HepG2 (cell line): ENCODE data around the gene ANKRD40. TPM values are rescaled to one million over a fixed set of nuclear protein-coding genes. Genes with fewer than 3 reads are reported as not detected.

Source experiments
- ARNT ChIP-seq: fragments of 450-650 bp; IDR thresholded peaks from 2 replicates; pipeline ENCODE4 v1.6.1; 2017
- DNMT1 ChIP-seq: sonication (generic); formaldehyde crosslinking; IDR thresholded peaks from 2 replicates; pipeline ENCODE4 v1.5.1; 2020; ENCODE audit warnings: mild to moderate bottlenecking, missing genetic modification reagents
- MYC ChIP-seq: sonication (generic); formaldehyde crosslinking; IDR thresholded peaks from 2 replicates; pipeline ENCODE4 v1.9.0; 2021; ENCODE audit warnings: missing genetic modification reagents, borderline replicate concordance
- NR2C2 ChIP-seq: sonication (generic); formaldehyde crosslinking; IDR thresholded peaks from 2 replicates; pipeline ENCODE4 v1.4.0; 2020; ENCODE audit warnings: missing genetic modification reagents, mild to moderate bottlenecking, moderate library complexity, borderline replicate concordance
- NR2F1 ChIP-seq, 2 experiments: fragments of 450-650 bp in 1 of 2; formaldehyde crosslinking in 1 of 2; IDR thresholded peaks; 2 replicates each; pipeline versions ENCODE4 v1.5.0 to v1.6.1; 2016 to 2020; ENCODE audit warnings: mild to moderate bottlenecking in 1 of 2, missing compliant biosample characterization in 1 of 2, missing genetic modification reagents in 1 of 2, moderate library complexity in 1 of 2
- RARG ChIP-seq: sonication (generic); formaldehyde crosslinking; IDR thresholded peaks from 2 replicates; pipeline ENCODE4 v1.4.0; 2020; ENCODE audit warnings: low read depth, mild to moderate bottlenecking, missing genetic modification reagents
- SMARCE1 ChIP-seq: fragments of 450-650 bp; IDR thresholded peaks from 2 replicates; pipeline ENCODE4 v1.6.1; 2017; ENCODE audit warnings: borderline replicate concordance
- TCF12 ChIP-seq, 2 experiments: fragments of 450-650 bp in 1 of 2; sonication (generic) in 1 of 2; formaldehyde crosslinking in 1 of 2; IDR thresholded peaks; 2 replicates each; pipeline versions ENCODE4 v1.6.1 to v1.8.0; 2017 to 2022; ENCODE audit warnings: antibody characterized with exemption in 1 of 2, mild to moderate bottlenecking in 1 of 2, missing genetic modification reagents in 1 of 2, moderate library complexity in 1 of 2
- ZNF160 ChIP-seq: sonication (generic); formaldehyde crosslinking; IDR thresholded peaks from 2 replicates; pipeline ENCODE4 v1.8.0; 2022; ENCODE audit warnings: mild to moderate bottlenecking, inconsistent platforms, missing genetic modification reagents
- ZNF17 ChIP-seq: sonication (generic); formaldehyde crosslinking; IDR thresholded peaks from 2 replicates; pipeline ENCODE4 v1.5.0; 2020; ENCODE audit warnings: mild to moderate bottlenecking, missing genetic modification reagents
- ZNF256 ChIP-seq: sonication (generic); formaldehyde crosslinking; conservative IDR thresholded peaks from 2 replicates; pipeline ENCODE4 v1.4.0; 2020; ENCODE audit warnings: missing genetic modification reagents
- ZNF350 ChIP-seq: sonication (generic); formaldehyde crosslinking; IDR thresholded peaks from 2 replicates; pipeline ENCODE4 v1.4.0; 2020; ENCODE audit warnings: mild to moderate bottlenecking, low read depth, missing genetic modification reagents, borderline replicate concordance
- ZNF367 ChIP-seq: sonication (generic); formaldehyde crosslinking; IDR thresholded peaks from 2 replicates; pipeline ENCODE4 v1.4.0; 2020; ENCODE audit warnings: missing genetic modification reagents, borderline replicate concordance
- ZNF431 ChIP-seq: sonication (generic); formaldehyde crosslinking; IDR thresholded peaks from 2 replicates; pipeline ENCODE4 v1.9.0; 2022; ENCODE audit warnings: missing genetic modification reagents, low read depth, mild to moderate bottlenecking, borderline replicate concordance
- ZNF44 ChIP-seq: sonication (generic); formaldehyde crosslinking; IDR thresholded peaks from 2 replicates; pipeline ENCODE4 v1.5.1; 2020; ENCODE audit warnings: mild to moderate bottlenecking, missing genetic modification reagents
- ZNF598 ChIP-seq: sonication (generic); formaldehyde crosslinking; IDR thresholded peaks from 2 replicates; pipeline ENCODE4 v1.5.1; 2020; ENCODE audit warnings: mild to moderate bottlenecking, missing genetic modification reagents, borderline replicate concordance
- polyA plus RNA-seq, 8 experiments: library from polyadenylated mRNA; depleted of rRNA in 3 of 8; stranded (reverse) in 7 of 8; unstranded in 1 of 8; fragments of >200 nt; fragmentation: Illumina TruSeq in 4 of 8; extraction: Trizol in 4 of 8; gene quantifications; 2 replicates each; pipeline versions ENCODE4 v1.2.1 to v1.2.3, GENCODE V29; 2011 to 2016; ENCODE audit warnings: low read depth in 4 of 8, missing spikeins in 1 of 8, mixed read lengths in 1 of 8; ENCODE audit not compliant: insufficient read depth in 1 of 8
- total RNA-seq, 5 experiments: library from RNA; depleted of rRNA; stranded (reverse); fragments of >200 nt; fragmentation: Illumina TruSeq; extraction: Trizol; gene quantifications; 2 replicates each; pipeline ENCODE4 v1.2.3, GENCODE V29; 2016; ENCODE audit warnings: low read depth in 1 of 5
- TF ChIP-seq, protein P1 (sequence below): sonication (generic); formaldehyde crosslinking; IDR thresholded peaks from 2 replicates; pipeline ENCODE4 v1.8.0; 2022; ENCODE audit warnings: missing genetic modification reagents, low read depth, mild to moderate bottlenecking, borderline replicate concordance
- TF ChIP-seq, protein P2 (sequence below): sonication (generic); formaldehyde crosslinking; IDR thresholded peaks from 2 replicates; pipeline ENCODE4 v1.5.1; 2020; ENCODE audit warnings: missing genetic modification reagents, mild to moderate bottlenecking, borderline replicate concordance
- TF ChIP-seq, protein P3 (sequence below): sonication (generic); formaldehyde crosslinking; IDR thresholded peaks from 2 replicates; pipeline ENCODE4 v1.8.0; 2022; ENCODE audit warnings: low read depth, missing genetic modification reagents
- TF ChIP-seq, protein P4 (sequence below), 2 experiments: sonication (generic) in 1 of 2; formaldehyde crosslinking in 1 of 2; IDR thresholded peaks; 2 replicates each; pipeline versions ENCODE4 v1.4.0 to v1.6.1; 2018 to 2020; ENCODE audit warnings: missing genetic modification reagents in 2 of 2, borderline replicate concordance in 1 of 2, low read depth in 1 of 2, mild to moderate bottlenecking in 1 of 2, missing biosample characterization in 1 of 2

ANKRD40 gene
- total and polyA plus RNA-seq, 2 of the 13 experiments (the other 11 are each of a cell fraction or from before 2014, with no cell fraction given): 35.0 to 46.4 TPM

DNA sequence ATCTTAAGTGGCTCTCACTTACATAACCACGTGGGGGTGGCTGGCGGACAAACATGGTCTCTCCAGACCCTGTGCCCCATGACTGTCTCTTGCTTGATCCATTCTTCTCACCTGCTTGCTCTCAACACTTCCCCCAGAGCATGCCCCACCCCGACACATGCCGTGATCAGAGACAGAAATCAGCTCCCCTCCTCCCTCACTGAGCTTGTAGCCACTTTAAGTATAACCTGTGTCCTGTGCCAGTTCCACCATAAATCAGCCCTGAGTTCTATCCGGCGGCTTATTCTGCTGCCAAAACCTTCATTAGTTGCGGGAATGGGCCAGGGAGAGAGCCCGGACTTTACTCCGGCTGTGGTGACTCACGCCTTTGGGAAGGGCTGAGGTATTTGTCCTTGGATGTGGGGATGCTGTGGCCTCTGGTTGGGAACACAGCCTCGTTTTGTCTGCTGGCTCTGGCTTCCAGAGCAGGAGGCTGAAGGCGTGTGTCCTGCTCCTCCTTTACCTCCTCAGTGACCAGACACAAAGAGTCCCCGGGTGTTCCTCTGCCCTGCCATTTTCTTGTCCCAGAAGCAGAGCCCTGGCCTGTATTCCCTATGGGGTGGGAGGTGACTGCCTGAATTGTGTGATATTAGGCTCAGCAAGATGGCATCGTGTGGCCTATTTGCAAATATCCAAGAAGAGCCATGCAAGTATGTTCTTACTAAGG is 21.1 kb downstream of the ANKRD40 start (continued):
- TF ChIP-seq SMARCE1 (0 out of 2 replicates have a peak, but pooled peaks have one; percentile 74), ZNF350 (CRISPR knock-in tag) (peak; percentile 64; the same call in 1 of the 2 replicates), ZNF256 (CRISPR knock-in tag) (no peak), ARNT (no peak), ZNF160 (CRISPR knock-in tag) (peak; percentile 17; the same call in 1 of the 2 replicates), ZNF367 (no peak), RARG (CRISPR knock-in tag) (no peak), DNMT1 (peak; percentile 19; the same call in 1 of the 2 replicates), NR2C2 (no peak), MYC (peak; percentile 84), ZNF598 (no peak), NR2F1 (CRISPR knock-in tag; IDR thresholded peaks at IDR 0.05) (0 out of 4 replicates have a peak, but pooled peaks of 1 of the 2 experiments have one; percentile 45), TCF12 (IDR thresholded peaks at IDR 0.05) (no peak), TCF12 (CRISPR knock-in tag; IDR thresholded peaks at IDR 0.05) (peak; percentile 36; the same call in 1 of the 2 replicates), ZNF44 (CRISPR knock-in tag) (no peak), ZNF17 (CRISPR knock-in tag) (no peak), ZNF431 (peak; percentile 83; the same call in 1 of the 2 replicates)
- TF ChIP-seq, protein P1, sequence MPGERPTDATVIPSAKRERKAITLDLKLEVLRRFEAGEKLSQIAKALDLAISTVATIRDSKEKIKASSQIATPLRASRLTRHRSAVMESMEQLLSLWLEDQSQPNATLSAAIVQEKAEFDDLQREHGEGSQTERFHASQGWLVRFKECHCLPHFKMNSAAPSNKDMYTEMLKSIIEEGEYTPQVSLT (CRISPR knock-in tag): no peak
- TF ChIP-seq, protein P2, sequence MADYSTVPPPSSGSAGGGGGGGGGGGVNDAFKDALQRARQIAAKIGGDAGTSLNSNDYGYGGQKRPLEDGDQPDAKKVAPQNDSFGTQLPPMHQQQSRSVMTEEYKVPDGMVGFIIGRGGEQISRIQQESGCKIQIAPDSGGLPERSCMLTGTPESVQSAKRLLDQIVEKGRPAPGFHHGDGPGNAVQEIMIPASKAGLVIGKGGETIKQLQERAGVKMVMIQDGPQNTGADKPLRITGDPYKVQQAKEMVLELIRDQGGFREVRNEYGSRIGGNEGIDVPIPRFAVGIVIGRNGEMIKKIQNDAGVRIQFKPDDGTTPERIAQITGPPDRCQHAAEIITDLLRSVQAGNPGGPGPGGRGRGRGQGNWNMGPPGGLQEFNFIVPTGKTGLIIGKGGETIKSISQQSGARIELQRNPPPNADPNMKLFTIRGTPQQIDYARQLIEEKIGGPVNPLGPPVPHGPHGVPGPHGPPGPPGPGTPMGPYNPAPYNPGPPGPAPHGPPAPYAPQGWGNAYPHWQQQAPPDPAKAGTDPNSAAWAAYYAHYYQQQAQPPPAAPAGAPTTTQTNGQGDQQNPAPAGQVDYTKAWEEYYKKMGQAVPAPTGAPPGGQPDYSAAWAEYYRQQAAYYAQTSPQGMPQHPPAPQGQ (CRISPR knock-in tag): no peak
- TF ChIP-seq, protein P3, sequence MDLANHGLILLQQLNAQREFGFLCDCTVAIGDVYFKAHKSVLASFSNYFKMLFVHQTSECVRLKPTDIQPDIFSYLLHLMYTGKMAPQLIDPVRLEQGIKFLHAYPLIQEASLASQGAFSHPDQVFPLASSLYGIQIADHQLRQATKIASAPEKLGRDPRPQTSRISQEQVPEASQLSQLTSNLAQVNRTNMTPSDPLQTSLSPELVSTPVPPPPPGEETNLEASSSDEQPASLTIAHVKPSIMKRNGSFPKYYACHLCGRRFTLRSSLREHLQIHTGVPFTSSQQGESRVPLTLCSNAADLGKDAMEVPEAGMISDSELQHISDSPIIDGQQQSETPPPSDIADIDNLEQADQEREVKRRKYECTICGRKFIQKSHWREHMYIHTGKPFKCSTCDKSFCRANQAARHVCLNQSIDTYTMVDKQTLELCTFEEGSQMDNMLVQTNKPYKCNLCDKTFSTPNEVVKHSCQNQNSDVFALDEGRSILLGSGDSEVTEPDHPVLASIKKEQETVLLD (CRISPR knock-in tag): 0 out of 2 replicates have a peak, but pooled peaks have one; percentile 21
- TF ChIP-seq, protein P4, sequence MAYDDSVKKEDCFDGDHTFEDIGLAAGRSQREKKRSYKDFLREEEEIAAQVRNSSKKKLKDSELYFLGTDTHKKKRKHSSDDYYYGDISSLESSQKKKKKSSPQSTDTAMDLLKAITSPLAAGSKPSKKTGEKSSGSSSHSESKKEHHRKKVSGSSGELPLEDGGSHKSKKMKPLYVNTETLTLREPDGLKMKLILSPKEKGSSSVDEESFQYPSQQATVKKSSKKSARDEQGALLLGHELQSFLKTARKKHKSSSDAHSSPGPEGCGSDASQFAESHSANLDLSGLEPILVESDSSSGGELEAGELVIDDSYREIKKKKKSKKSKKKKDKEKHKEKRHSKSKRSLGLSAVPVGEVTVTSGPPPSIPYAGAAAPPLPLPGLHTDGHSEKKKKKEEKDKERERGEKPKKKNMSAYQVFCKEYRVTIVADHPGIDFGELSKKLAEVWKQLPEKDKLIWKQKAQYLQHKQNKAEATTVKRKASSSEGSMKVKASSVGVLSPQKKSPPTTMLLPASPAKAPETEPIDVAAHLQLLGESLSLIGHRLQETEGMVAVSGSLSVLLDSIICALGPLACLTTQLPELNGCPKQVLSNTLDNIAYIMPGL (CRISPR knock-in tag; IDR thresholded peaks at IDR 0.05; ENCODE audit: borderline replicate concordance in 1 of 2, low read depth in 1 of 2): peak; percentile 47 to 69; a peak in 3 of 4 replicates
